Adipose tissue (tissue), 3 donors: ENCODE data around the gene OR2V1. TPM values are rescaled to one million over a fixed set of nuclear protein-coding genes. Genes with fewer than 3 reads are reported as not detected.
"Not testable (repeated sequence)": the region's sequence is repeated elsewhere in the genome, so short reads cannot be mapped to it uniquely, and the experiment has no call there.

ENCODE experiments used
- H3K27ac ChIP-seq: one replicate; pipeline ENCODE4 v1.5.1; 2013; ENCODE audit warnings: low read depth, low read length
- WGBS, 3 donors: extraction: QIAGEN DNeasy Blood & Tissue Kit; methylation state at CpG; one replicate each; pipeline ENCODE4 v1.1.7; 2013; 5-methylcytosine and 5-hydroxymethylcytosine counted together
- polyA plus RNA-seq, 3 donors: library from polyadenylated mRNA; stranded (reverse); fragments of 200-250 nt; gene quantifications; one replicate each; pipeline ENCODE4 v1.2.3, GENCODE V29; 2013
- donor health status: healthy with polysubstance abuse.
- donor health status: Bipolar disorder and iron deficiency.
- donor health status: healthy.

Gene OR2V1
- polyA plus RNA-seq, 3 donors = not detected

GRCh38 chr5:181134259-181134658 lies 3.3 kb upstream of the OR2V1 start:
- H3K27ac ChIP-seq = no peak overlapping the region

GRCh38 chr5:181133610-181134231 lies 2.8 kb upstream of the OR2V1 start:
- WGBS, 3 donors = 48 to 72% (median 55%) methylated on average over 10 of the region's 10 CpGs
- no peak overlapping the region for H3K27ac ChIP-seq

More at GRCh38 chr5:181134259-181134658, 3.3 kb upstream of the OR2V1 start:
- WGBS, 3 donors = 82 to 91% (median 87%) methylated on average over 6 of the region's 6 CpGs

GRCh38 chr5:181133083-181133482 lies 2.1 kb upstream of the OR2V1 start:
- H3K27ac ChIP-seq = no peak overlapping the region
- 50 to 84% (median 78%) methylated on average over 3 of the region's 3 CpGs for WGBS, 3 donors

- no peak overlapping the region for H3K27ac ChIP-seq
- 75 to 77% (median 76%) methylated on average over 10 to 11 of the region's 11 CpGs for WGBS, 3 donors
Observed at GRCh38 chr5:181131514-181131913, 545 bp upstream of the OR2V1 start.

GRCh38 chr5:181130081-181130480 lies 888 bp downstream of the OR2V1 start:
- 60 to 70% (median 62%) methylated on average over 8 to 9 of the region's 9 CpGs for WGBS, 3 donors

GRCh38 chr5:181129601-181130000 lies 1.4 kb downstream of the OR2V1 start:
- no peak overlapping the region for H3K27ac ChIP-seq
- WGBS, 3 donors = 31 to 58% (median 32%) methylated on average over 7 of the region's 7 CpGs

More at GRCh38 chr5:181130081-181130480, 888 bp downstream of the OR2V1 start:
- H3K27ac ChIP-seq = not testable (repeated sequence)

GRCh38 chr5:181127907-181128626 lies 2.9 kb downstream of the OR2V1 start:
- 61 to 70% (median 62%) methylated on average over 15 of the region's 15 CpGs for WGBS, 3 donors
- no peak overlapping the region for H3K27ac ChIP-seq

GRCh38 chr5:181127456-181127855 lies 3.5 kb downstream of the OR2V1 start:
- 78 to 92% (median 87%) methylated on average over 10 of the region's 10 CpGs for WGBS, 3 donors
- H3K27ac ChIP-seq = no peak overlapping the region

GRCh38 chr5:181126841-181127240 lies 4.1 kb downstream of the OR2V1 start:
- WGBS, 3 donors = 54 to 71% (median 60%) methylated on average over 18 of the region's 18 CpGs
- no peak overlapping the region for H3K27ac ChIP-seq

- no peak overlapping the region for H3K27ac ChIP-seq
- 72 to 85% (median 81%) methylated on average over 3 of the region's 3 CpGs for WGBS, 3 donors
Observed at GRCh38 chr5:181124526-181124925, 6.4 kb downstream of the OR2V1 start.

- H3K27ac ChIP-seq = no peak overlapping the region
- WGBS, 3 donors = 47 to 60% (median 51%) methylated on average over 28 of the region's 28 CpGs
Observed at GRCh38 chr5:181121675-181122561, 9.1 kb downstream of the OR2V1 start.

- H3K27ac ChIP-seq = no peak overlapping the region
- 74 to 84% (median 83%) methylated on average over 5 of the region's 5 CpGs for WGBS, 3 donors
Observed at GRCh38 chr5:181120761-181121160, 10.2 kb downstream of the OR2V1 start.

GRCh38 chr5:181120306-181120705 lies 10.7 kb downstream of the OR2V1 start:
- 88 to 90% (median 89%) methylated on average over 4 of the region's 4 CpGs for WGBS, 3 donors
- no peak overlapping the region for H3K27ac ChIP-seq

GRCh38 chr5:181119105-181119504 lies 11.9 kb downstream of the OR2V1 start:
- 82 to 90% (median 88%) methylated on average over 8 of the region's 8 CpGs for WGBS, 3 donors
- no peak overlapping the region for H3K27ac ChIP-seq

- H3K27ac ChIP-seq = no peak overlapping the region
- 73 to 84% (median 73%) methylated on average over 6 of the region's 6 CpGs for WGBS, 3 donors
Observed at GRCh38 chr5:181118369-181118768, 12.6 kb downstream of the OR2V1 start.

- WGBS, 3 donors = 5 to 8% (median 6%) methylated on average over 47 of the region's 47 CpGs
- no peak overlapping the region for H3K27ac ChIP-seq
Observed at GRCh38 chr5:181114844-181115778, 15.9 kb downstream of the OR2V1 start.

GRCh38 chr5:181114284-181114843 lies 16.6 kb downstream of the OR2V1 start:
- H3K27ac ChIP-seq = no peak overlapping the region

GRCh38 chr5:181113572-181113971 lies 17.4 kb downstream of the OR2V1 start:
- 79 to 96% (median 86%) methylated on average over 5 to 7 of the region's 13 CpGs for WGBS, 3 donors
- not testable (repeated sequence) for H3K27ac ChIP-seq

More at GRCh38 chr5:181114284-181114843, 16.6 kb downstream of the OR2V1 start:
- 38 to 42% (median 42%) methylated on average over 33 of the region's 33 CpGs for WGBS, 3 donors
